H1 (cell line): ENCODE measurements around the gene POLD4. TPM values are rescaled to one million over a fixed set of nuclear protein-coding genes. Genes with fewer than 3 reads are reported as not detected.
A peak's percentile ranks its signal among the peaks of the same experiment; 100 is the strongest.

ENCODE experiments used
- CTCF ChIA-PET: fragments of 300-600 bp; sonication (Branson Sonifier 250); formaldehyde crosslinking; loops from one replicate; lab custom pipeline; 2021; ENCODE audit not compliant: partially characterized antibody; lab: Charles Lee
- POLR2A ChIA-PET: fragments of 300-600 bp; sonication (Branson Sonifier 250); formaldehyde crosslinking; loops from one replicate; lab custom pipeline; 2021; ENCODE audit warnings: inconsistent platforms; ENCODE audit not compliant: partially characterized antibody; lab: Charles Lee
- DNase-seq, 2 experiments: peaks; one replicate each; pipeline versions ENCODE4 v3.0.0 to v3.0.0-alpha.2; 2010 to 2022; ENCODE audit warnings: low spot score in 2 of 2, low read depth in 1 of 2, mixed read lengths in 1 of 2
- FAIRE-seq: peaks from 2 replicates; lab custom pipeline; 2011; peaks lifted over from hg19 to GRCh38; lab: Jason Lieb, UNC
- H2AFZ ChIP-seq: 2 replicates; pipeline ENCODE4 v1.8.1; 2012; ENCODE audit warnings: low read length, inconsistent platforms
- H2AK5ac ChIP-seq: 2 replicates; pipeline ENCODE4 v1.6.1; 2013; ENCODE audit warnings: low read depth, low read length
- H2BK120ac ChIP-seq: replicated peaks from 2 replicates; pipeline ENCODE3; 2013; ENCODE audit warnings: low read depth, low read length, inconsistent platforms
- H2BK12ac ChIP-seq: 2 replicates; pipeline ENCODE4 v1.6.1; 2013; ENCODE audit warnings: low read depth, low read length
- H2BK15ac ChIP-seq: 2 replicates; pipeline ENCODE4 v1.6.1; 2013; ENCODE audit warnings: low read length
- H2BK20ac ChIP-seq: 2 replicates; pipeline ENCODE4 v1.6.1; 2013; ENCODE audit warnings: low read length
- H2BK5ac ChIP-seq: 2 replicates; pipeline ENCODE4 v1.6.1; 2013; ENCODE audit warnings: low read depth, low read length
- H3K14ac ChIP-seq: 2 replicates; pipeline ENCODE4 v1.6.1; 2013; ENCODE audit warnings: inconsistent platforms; ENCODE audit not compliant: insufficient read length
- H3K18ac ChIP-seq: 2 replicates; pipeline ENCODE4 v1.6.1; 2013; ENCODE audit warnings: low read length; ENCODE audit errors: extremely low read depth
- H3K23ac ChIP-seq: 2 replicates; pipeline ENCODE4 v1.6.1; 2013; ENCODE audit warnings: inconsistent platforms; ENCODE audit not compliant: insufficient read length
- H3K23me2 ChIP-seq: 2 replicates; pipeline ENCODE4 v1.6.1; 2013; ENCODE audit warnings: low read depth, low read length
- H3K27ac ChIP-seq: 2 replicates; pipeline ENCODE4 v1.6.1; 2011; ENCODE audit warnings: low read depth, low read length, inconsistent platforms
- H3K27me3 ChIP-seq, 4 experiments: replicated peaks in 1 of 4; 1 replicate in 1 of 4; 2 replicates in 3 of 4; pipeline versions ENCODE4 v1.6.1 to v1.8.1; 2011 to 2013; ENCODE audit warnings: low read length in 3 of 4, mild to moderate bottlenecking in 3 of 4, inconsistent platforms in 2 of 4, mixed read lengths in 2 of 4, moderate library complexity in 1 of 4; ENCODE audit not compliant: control insufficient read depth in 3 of 4, insufficient read depth in 3 of 4; ENCODE audit errors: extremely low read depth in 1 of 4
- H3K36me3 ChIP-seq, 4 experiments: 2 replicates each; pipeline versions ENCODE4 v1.6.1 to v1.8.1; 2011 to 2013; ENCODE audit warnings: mild to moderate bottlenecking in 4 of 4, low read length in 3 of 4, moderate library complexity in 2 of 4, control low read depth in 1 of 4, inconsistent platforms in 1 of 4; ENCODE audit not compliant: insufficient read depth in 4 of 4, control insufficient read depth in 2 of 4
- H3K4ac ChIP-seq: replicated peaks from 2 replicates; pipeline ENCODE3; 2013; ENCODE audit warnings: low read length, low read depth, mixed read lengths, inconsistent platforms; ENCODE audit not compliant: insufficient read length
- H3K4me1 ChIP-seq, 4 experiments: replicated peaks in 1 of 4; 1 replicate in 1 of 4; 2 replicates in 3 of 4; pipeline versions ENCODE4 v1.6.1 to v1.8.1; 2011 to 2013; ENCODE audit warnings: low read length in 3 of 4, inconsistent platforms in 2 of 4, mixed read lengths in 1 of 4; ENCODE audit not compliant: insufficient read depth in 4 of 4, control insufficient read depth in 3 of 4
- H3K4me2 ChIP-seq, 2 experiments: 2 replicates each; pipeline versions ENCODE4 v1.6.1 to v1.8.1; 2011 to 2013; ENCODE audit warnings: low read depth in 2 of 2, low read length in 2 of 2, control low read depth in 1 of 2, inconsistent platforms in 1 of 2, mild to moderate bottlenecking in 1 of 2; ENCODE audit not compliant: insufficient read depth in 1 of 2
- H3K4me3 ChIP-seq, 4 experiments: fragments of 200-600, 300-600 bp in 1 of 4; sonication (generic), shearing (Covaris generic), sonication (Bioruptor Twin) in 1 of 4; 2 replicates each; pipeline versions ENCODE4 v1.5.1 to v1.8.1; 2011 to 2016; ENCODE audit warnings: low read length in 4 of 4, low read depth in 3 of 4, control low read depth in 2 of 4, inconsistent platforms in 2 of 4, mild to moderate bottlenecking in 2 of 4, mixed read lengths in 1 of 4, moderate library complexity in 1 of 4; ENCODE audit not compliant: insufficient read depth in 2 of 4; ENCODE audit errors: extremely low read depth in 1 of 4
- H3K56ac ChIP-seq: replicated peaks from 2 replicates; pipeline ENCODE3; 2013; ENCODE audit warnings: low read depth, mild to moderate bottlenecking, mixed read lengths, low read length, inconsistent platforms; ENCODE audit not compliant: insufficient read length
- H3K79me1 ChIP-seq: 2 replicates; pipeline ENCODE4 v1.6.1; 2013; ENCODE audit warnings: low read depth, low read length, control low read depth
- H3K79me2 ChIP-seq, 2 experiments: 2 replicates each; pipeline versions ENCODE4 v1.6.1 to v1.8.1; 2012 to 2013; ENCODE audit warnings: low read length in 2 of 2, mild to moderate bottlenecking in 2 of 2, inconsistent platforms in 1 of 2; ENCODE audit not compliant: insufficient read depth in 2 of 2, control insufficient read depth in 1 of 2
- H3K9ac ChIP-seq, 4 experiments: replicated peaks in 1 of 4; 1 replicate in 1 of 4; 2 replicates in 3 of 4; pipeline versions ENCODE4 v1.6.1 to v1.8.1; 2011 to 2013; ENCODE audit warnings: low read depth in 3 of 4, low read length in 3 of 4, control low read depth in 2 of 4, mild to moderate bottlenecking in 2 of 4, moderate library complexity in 2 of 4, inconsistent platforms in 1 of 4; ENCODE audit errors: extremely low read depth in 1 of 4
- H3K9me3 ChIP-seq, 2 experiments: 2 replicates each; pipeline versions ENCODE4 v1.6.1 to v1.8.1; 2012 to 2013; ENCODE audit warnings: mild to moderate bottlenecking in 2 of 2, moderate library complexity in 2 of 2, control low read depth in 1 of 2, inconsistent platforms in 1 of 2, low read depth in 1 of 2, low read length in 1 of 2, mixed read lengths in 1 of 2; ENCODE audit not compliant: insufficient read depth in 2 of 2
- H4K20me1 ChIP-seq, 2 experiments: replicated peaks in 1 of 2; 2 replicates each; pipeline versions ENCODE3 to v1.8.1; 2011 to 2013; ENCODE audit warnings: inconsistent platforms in 2 of 2, low read length in 2 of 2, mild to moderate bottlenecking in 1 of 2; ENCODE audit not compliant: insufficient read depth in 2 of 2, control insufficient read depth in 1 of 2
- H4K5ac ChIP-seq: 2 replicates; pipeline ENCODE4 v1.6.1; 2013; ENCODE audit warnings: low read length, low read depth, mixed read lengths, inconsistent platforms; ENCODE audit not compliant: insufficient read length
- H4K8ac ChIP-seq: 2 replicates; pipeline ENCODE4 v1.8.0; 2013; ENCODE audit warnings: mild to moderate bottlenecking, moderate library complexity, low read length, inconsistent platforms; ENCODE audit not compliant: insufficient read depth; ENCODE audit errors: extremely low read depth
- H4K91ac ChIP-seq: replicated peaks from 2 replicates; pipeline ENCODE3; 2013; ENCODE audit warnings: low read length, mixed read lengths, inconsistent platforms; ENCODE audit not compliant: insufficient read length
- ASH2L ChIP-seq: fragments of 200-600, 300-600 bp; sonication (generic); IDR thresholded peaks from one replicate; pipeline ENCODE4 v1.7.1; 2017; ENCODE audit warnings: low read length
- BCL11A ChIP-seq, 2 experiments: IDR thresholded peaks; one replicate each; pipeline ENCODE4 v1.6.1; 2011; ENCODE audit warnings: low read depth in 2 of 2, low read length in 2 of 2, mild to moderate bottlenecking in 2 of 2
- CBX8 ChIP-seq: fragments of 300-800, 300-1000 bp; sonication (generic); IDR thresholded peaks from 2 replicates; pipeline ENCODE4 v1.7.1; 2016; ENCODE audit warnings: low read depth, low read length, borderline replicate concordance
- CEBPB ChIP-seq: IDR thresholded peaks from 2 replicates; pipeline ENCODE4 v1.6.1; 2012; ENCODE audit warnings: low read depth, low read length
- CTBP2 ChIP-seq: IDR thresholded peaks from 2 replicates; pipeline ENCODE4 v1.7.0; 2011; ENCODE audit warnings: borderline replicate concordance, mild to moderate bottlenecking, moderate library complexity, mixed read lengths, low read length; ENCODE audit not compliant: insufficient read depth, insufficient read length
- EGR1 ChIP-seq: IDR thresholded peaks from 2 replicates; pipeline ENCODE4 v1.6.1; 2011; ENCODE audit warnings: low read depth, low read length, borderline replicate concordance
- EP300 ChIP-seq, 2 experiments: IDR thresholded peaks; 1 replicate in 1 of 2; 2 replicates in 1 of 2; pipeline ENCODE4 v1.6.1; 2011 to 2012; ENCODE audit warnings: low read depth in 2 of 2, low read length in 2 of 2, mild to moderate bottlenecking in 2 of 2, borderline replicate concordance in 1 of 2, inconsistent platforms in 1 of 2, moderate library complexity in 1 of 2
- GABPA ChIP-seq: IDR thresholded peaks from 2 replicates; pipeline ENCODE4 v1.6.1; 2011; ENCODE audit warnings: mild to moderate bottlenecking, low read length, moderate library complexity, borderline replicate concordance; ENCODE audit not compliant: insufficient read depth
- NANOG ChIP-seq: IDR thresholded peaks from 2 replicates; pipeline ENCODE4 v1.6.1; 2011; ENCODE audit warnings: low read length, low read depth, mild to moderate bottlenecking, inconsistent platforms; ENCODE audit not compliant: insufficient read depth, poor library complexity, severe bottlenecking
- SRF ChIP-seq: IDR thresholded peaks from 2 replicates; pipeline ENCODE4 v1.6.1; 2011; ENCODE audit warnings: mild to moderate bottlenecking, low read depth, low read length, moderate library complexity
- YY1 ChIP-seq: IDR thresholded peaks from 2 replicates; pipeline ENCODE4 v1.6.1; 2011; ENCODE audit warnings: low read depth, mild to moderate bottlenecking, low read length
- WGBS, 2 experiments: shearing (Covaris generic) in 1 of 2; methylation state at CpG; one replicate each; pipeline versions ENCODE4 v1.1.6 to v1.1.7; 2013 to 2015; ENCODE audit warnings: low lambda C conversion rate in 2 of 2, mixed read lengths in 2 of 2, inconsistent platforms in 1 of 2, low coverage in 1 of 2, missing lambda C conversion rate in 1 of 2; ENCODE audit not compliant: insufficient replicate concordance in 2 of 2, insufficient coverage in 1 of 2, insufficient read length in 1 of 2; ENCODE audit errors: extremely low coverage in 1 of 2, missing lambda C conversion rate in 1 of 2; 5-methylcytosine and 5-hydroxymethylcytosine counted together
- polyA plus RNA-seq, 7 experiments: library from polyadenylated mRNA; depleted of rRNA in 3 of 7; stranded (reverse) in 5 of 7; unstranded in 2 of 7; fragments of >200 nt in 5 of 7; fragments of 200-250 nt in 2 of 7; gene quantifications; 1 replicate in 5 of 7; 2 replicates in 1 of 7; 4 replicates in 1 of 7; pipeline versions ENCODE4 v1.2.1 to v1.2.3, GENCODE V29; 2011 to 2013; ENCODE audit warnings: missing spikeins in 2 of 7, mixed read lengths in 2 of 7
- total RNA-seq: library from RNA; stranded (reverse); fragmentation: NEBNext Ultra II Directional; extraction: Animal tissue kit (Norgen Biotek cat#: 25700); gene quantifications from 2 replicates; pipeline ENCODE4 v1.2.1, GENCODE V29; 2021
- TF ChIP-seq, protein P1 (sequence below): IDR thresholded peaks from 2 replicates; pipeline ENCODE4 v1.6.1; 2012; ENCODE audit warnings: inconsistent platforms

POLD4 gene
- total and polyA plus RNA-seq, 2 of the 8 experiments (the other 6 are each of a cell fraction or from before 2014, with no cell fraction given), result 21.2 to 46.7 TPM

DNA sequence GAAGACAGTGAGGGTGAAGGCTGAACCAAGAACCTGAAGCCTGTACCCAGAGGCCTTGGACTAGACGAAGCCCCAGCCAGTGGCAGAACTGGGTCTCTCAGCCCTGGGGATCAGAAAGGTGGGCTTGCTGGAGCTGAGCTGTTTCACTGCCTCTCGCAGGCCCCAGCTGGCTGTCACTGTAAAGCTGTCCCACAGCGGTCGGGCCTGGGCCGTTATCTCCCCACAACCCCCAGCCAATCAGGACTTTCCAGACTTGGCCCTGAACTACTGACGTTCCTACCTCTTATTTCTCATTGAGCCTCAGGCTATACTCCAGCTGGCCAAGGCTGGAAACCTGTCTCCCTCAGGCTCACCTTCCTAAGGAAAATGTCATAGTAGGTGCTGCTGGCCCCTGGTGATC is 44.2 kb upstream of the POLD4 start:
- peaks cover 0 to 14% of the 10 kb centered on the region in 2 experiments for H4K20me1 ChIP-seq
- H3K36me3 ChIP-seq, result peaks cover 6 to 25% (median 18%) of the 10 kb centered on the region in 4 experiments; a peak in 6 of 8 replicates
- H2BK20ac ChIP-seq, result no peak overlapping the region
- H3K23ac ChIP-seq, result no peak overlapping the region
- H2BK5ac ChIP-seq, result 0 out of 2 replicates have a peak overlapping the region, but pooled peaks have one; percentile 35
- H3K79me2 ChIP-seq, result peaks cover 0 to 10% of the 10 kb centered on the region in 2 experiments; a peak in 2 of 4 replicates
- ChIA-PET CTCF (interaction anchor here (0.8 to 34.8 kb wide), 4 partner anchors 9 to 85 kb away, joined by 3 to 1305 read pairs (median 4); partner anchors contain the start of genes AIP and POLD4), POLR2A (interaction anchor here (0.6 to 1.9 kb wide), 8 partner anchors 9 to 1869 kb away, joined by 3 to 6 read pairs (median 3); partner anchors contain the start of genes CARNS1 and PTPRCAP)
- no peak for FAIRE-seq
- no peak overlapping the region for H3K9ac ChIP-seq
- H2BK15ac ChIP-seq, result no peak overlapping the region
- H3K23me2 ChIP-seq, result peaks cover 6% of the 10 kb centered on the region; the same call in 1 of the 2 replicates
- H4K91ac ChIP-seq, result no peak overlapping the region
- H3K14ac ChIP-seq, result no peak overlapping the region
- H4K8ac ChIP-seq, result no peak overlapping the region
- no peak overlapping the region for H3K4me3 ChIP-seq
- no peak overlapping the region; a peak in 1 of 4 replicates for H3K4me2 ChIP-seq
- peaks cover 6% of the 10 kb centered on the region for H3K79me1 ChIP-seq
- H2BK120ac ChIP-seq, result no peak overlapping the region
- H3K9me3 ChIP-seq, result no peaks in the 10 kb centered on the region
- no peak overlapping the region for H3K27ac ChIP-seq
- H3K18ac ChIP-seq, result no peak overlapping the region
- peaks cover 0 to 13% (median 5%) of the 10 kb centered on the region in 4 experiments; a peak in 6 of 7 replicates for H3K4me1 ChIP-seq
- no peaks in the 10 kb centered on the region for H3K27me3 ChIP-seq
- no peak overlapping the region for H2AFZ ChIP-seq
- DNase-seq, result no peak
- WGBS, 2 experiments, result 91% methylated on average over 6 of the region's 6 CpGs; no CpG with 5 or more reads in 1 of the 2 experiments
- H2AK5ac ChIP-seq, result no peak overlapping the region
- H4K5ac ChIP-seq, result no peak overlapping the region
- no peak overlapping the region for H3K4ac ChIP-seq
- no peak overlapping the region for H2BK12ac ChIP-seq
- H3K56ac ChIP-seq, result no peak overlapping the region
- no peak for TF ChIP-seq CEBPB
- no peak for TF ChIP-seq GABPA
- TF ChIP-seq ASH2L, result no peak
- TF ChIP-seq, protein P1, sequence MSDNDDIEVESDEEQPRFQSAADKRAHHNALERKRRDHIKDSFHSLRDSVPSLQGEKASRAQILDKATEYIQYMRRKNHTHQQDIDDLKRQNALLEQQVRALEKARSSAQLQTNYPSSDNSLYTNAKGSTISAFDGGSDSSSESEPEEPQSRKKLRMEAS, result no peak
- no peak for TF ChIP-seq BCL11A (IDR thresholded peaks at IDR 0.05; ENCODE audit: low read depth in 2 of 2, low read length in 2 of 2)
- TF ChIP-seq EP300 (IDR thresholded peaks at IDR 0.05; ENCODE audit: borderline replicate concordance in 1 of 2, low read depth in 2 of 2, low read length in 2 of 2), result no peak
- no peak for TF ChIP-seq NANOG
- TF ChIP-seq YY1, result no peak
- TF ChIP-seq EGR1, result no peak
- TF ChIP-seq CBX8, result no peak
- no peak for TF ChIP-seq CTBP2
- TF ChIP-seq SRF, result no peak
